GM19468 (cell line): Measurements from ENCODE around the gene STAC2.

Experiments
- ATAC-seq: cut with Tn5 transposase; IDR thresholded peaks from one replicate; pipeline ENCODE4 v1.9.1; 2021; ENCODE audit warnings: mild to moderate bottlenecking, moderate library complexity, moderate number of reproducible peaks; ENCODE audit not compliant: unreplicated experiment; ENCODE audit errors: extremely low read depth

The STAC2 gene

GRCh38 chr17:39235555-39236449 lies 10.1 kb upstream of the STAC2 start:
- ATAC-seq = no peak

GRCh38 chr17:39231591-39232551 lies 6.1 kb upstream of the STAC2 start:
- no peak for ATAC-seq

- ATAC-seq = no peak
Measured at GRCh38 chr17:39231091-39231561, 5.4 kb upstream of the STAC2 start.

- ATAC-seq = no peak
Measured at GRCh38 chr17:39230361-39230760, 4.6 kb upstream of the STAC2 start.

GRCh38 chr17:39229274-39229913 lies 3.6 kb upstream of the STAC2 start:
- no peak for ATAC-seq

- ATAC-seq = no peak
Measured at GRCh38 chr17:39227364-39227919, 1.7 kb upstream of the STAC2 start.

GRCh38 chr17:39225959-39226683 lies 376 bp upstream of the STAC2 start:
- ATAC-seq = no peak

GRCh38 chr17:39224778-39225307 lies 902 bp downstream of the STAC2 start:
- no peak for ATAC-seq

GRCh38 chr17:39223907-39224777 lies 1.6 kb downstream of the STAC2 start:
- ATAC-seq = no peak

GRCh38 chr17:39222866-39223834 lies 2.6 kb downstream of the STAC2 start:
- ATAC-seq = no peak

GRCh38 chr17:39222151-39222550 lies 3.6 kb downstream of the STAC2 start:
- no peak for ATAC-seq

GRCh38 chr17:39221572-39221971 lies 4.2 kb downstream of the STAC2 start:
- ATAC-seq = no peak

GRCh38 chr17:39219647-39220154 lies 6.0 kb downstream of the STAC2 start:
- no peak for ATAC-seq

GRCh38 chr17:39218906-39219305 lies 6.8 kb downstream of the STAC2 start:
- ATAC-seq = no peak

GRCh38 chr17:39217734-39218369 lies 7.9 kb downstream of the STAC2 start:
- ATAC-seq = no peak

- ATAC-seq = no peak
Measured at GRCh38 chr17:39213852-39214251, 11.9 kb downstream of the STAC2 start.
